Suppressor macrophage (primary cell): ENCODE results near the gene CPZ.

Experiments used
- DNase-seq, 4 experiments: peaks; one replicate each; pipeline ENCODE4 v3.0.0-alpha.2; 2020 to 2022

CPZ gene

DNA sequence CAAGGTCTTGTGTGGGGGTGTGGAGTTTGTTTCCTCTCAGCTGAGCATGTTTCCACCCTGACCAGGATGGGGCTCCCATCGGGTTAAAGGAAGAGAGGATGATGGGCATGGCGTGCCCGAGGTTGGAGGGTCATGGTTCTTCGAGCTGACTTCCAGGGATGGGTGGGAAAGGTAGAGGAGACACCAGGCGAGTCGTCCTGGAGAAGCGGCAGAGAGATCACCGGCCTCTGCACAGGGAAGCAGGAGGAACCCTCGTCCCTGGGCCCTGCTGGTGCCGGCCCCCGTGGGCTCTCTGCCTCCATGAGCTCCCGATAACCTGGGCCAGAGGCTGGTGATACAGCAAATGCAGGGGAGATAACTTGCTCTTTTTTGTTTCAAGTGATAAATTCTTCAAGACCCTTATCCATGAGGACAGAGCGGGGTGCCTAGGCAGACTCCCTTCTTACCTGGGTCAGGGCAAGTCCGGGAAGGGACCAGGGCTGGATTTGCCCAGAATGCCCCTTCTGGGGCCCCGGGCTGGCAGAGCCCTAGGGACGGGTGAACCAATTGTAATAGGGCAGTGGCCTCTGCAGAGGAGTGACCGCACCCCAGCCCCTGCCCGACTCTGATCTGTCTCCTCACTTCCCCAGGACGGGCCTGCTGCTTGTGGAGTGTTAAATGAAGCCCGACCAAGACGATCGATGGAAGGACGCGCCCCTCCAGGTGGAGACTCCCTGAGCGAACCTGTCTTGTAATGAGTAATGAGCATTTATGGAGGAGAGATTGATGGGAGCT lies 63.0 kb downstream of the CPZ start:
- no peak for DNase-seq

DNA sequence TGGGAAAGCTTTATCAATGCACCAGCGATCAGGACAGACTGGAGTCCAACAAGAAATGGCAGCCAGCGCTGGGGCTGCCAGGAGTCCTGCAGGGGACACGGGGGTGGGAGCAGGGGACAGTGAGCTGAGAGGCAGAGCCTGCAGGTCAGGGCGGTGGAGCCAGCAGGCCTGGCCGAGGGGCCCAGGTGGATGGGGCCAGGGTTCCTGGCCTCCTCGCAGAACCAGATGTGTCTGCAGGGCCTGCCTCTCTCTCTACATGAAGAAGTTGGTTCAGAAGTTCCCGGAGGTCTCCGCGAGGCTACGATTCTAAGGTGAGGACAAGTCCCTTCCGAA lies 63.6 kb downstream of the CPZ start:
- DNase-seq: no peak

DNA sequence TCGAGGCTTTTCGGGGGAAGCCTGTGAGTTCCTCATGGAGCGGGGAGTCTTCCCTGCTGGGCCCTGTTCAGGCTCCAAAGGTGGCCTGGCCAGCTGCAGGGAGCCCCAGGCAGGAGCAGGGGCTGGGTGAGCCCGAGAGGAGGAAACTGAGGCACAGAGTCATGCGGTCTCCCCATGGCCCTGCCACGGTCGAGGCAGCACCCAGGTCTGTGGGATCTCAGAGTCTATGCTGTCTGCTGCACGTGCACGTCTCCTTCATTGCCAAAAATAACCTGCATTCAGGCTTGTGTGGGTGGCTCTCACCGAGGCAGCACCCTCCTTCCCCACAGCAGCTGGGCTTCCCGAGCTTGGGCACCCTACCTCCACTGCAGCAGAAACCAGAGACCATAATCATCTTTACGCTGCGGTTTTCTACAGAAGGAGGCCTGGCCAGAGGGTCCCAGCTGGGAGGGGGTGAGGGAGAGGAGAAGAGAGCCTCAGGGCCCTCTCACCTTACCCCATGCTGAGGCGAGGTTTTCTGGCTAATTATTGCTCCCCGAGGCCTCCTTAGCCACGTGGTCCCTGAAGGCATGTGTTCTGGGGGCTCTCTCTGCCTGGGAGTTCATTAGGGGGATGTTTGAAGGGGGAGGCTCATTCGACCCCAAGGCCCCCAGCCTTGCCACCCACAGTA lies 64.3 kb downstream of the CPZ start:
- no peak for DNase-seq

DNA sequence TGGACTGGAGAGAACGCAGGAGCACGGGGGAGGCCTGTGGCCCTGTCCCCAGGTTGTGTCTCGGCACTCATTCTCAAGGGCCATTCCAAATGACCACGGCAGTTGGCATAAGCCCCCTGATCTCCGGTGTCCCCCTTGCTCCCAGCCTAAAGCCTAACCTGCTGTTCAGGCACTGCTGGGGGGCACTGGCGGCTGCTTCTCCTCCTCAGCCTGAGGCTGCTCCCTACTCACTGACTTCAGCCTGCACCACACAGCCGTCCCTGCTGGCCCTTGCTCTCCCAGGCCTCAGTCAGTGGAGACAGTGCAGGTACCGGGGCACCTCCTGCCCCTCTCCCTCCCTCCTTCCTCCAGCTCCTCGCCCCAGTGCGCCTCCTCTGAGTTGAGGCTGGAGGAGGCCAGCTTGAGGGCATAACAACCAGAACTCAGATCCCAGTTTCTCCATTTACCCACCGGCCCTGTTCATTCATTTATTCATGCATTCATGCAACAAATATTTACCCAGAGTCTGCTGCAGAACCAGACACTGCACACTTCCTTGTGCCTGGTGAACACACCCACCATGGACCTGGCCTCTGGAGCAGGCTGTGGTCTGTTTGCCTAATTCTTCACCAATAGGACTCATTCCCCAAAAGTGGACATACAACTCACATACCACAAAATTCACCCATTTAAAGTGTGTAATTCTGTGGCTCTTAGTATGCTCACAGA lies 65.0 kb downstream of the CPZ start:
- DNase-seq: no peak

DNA sequence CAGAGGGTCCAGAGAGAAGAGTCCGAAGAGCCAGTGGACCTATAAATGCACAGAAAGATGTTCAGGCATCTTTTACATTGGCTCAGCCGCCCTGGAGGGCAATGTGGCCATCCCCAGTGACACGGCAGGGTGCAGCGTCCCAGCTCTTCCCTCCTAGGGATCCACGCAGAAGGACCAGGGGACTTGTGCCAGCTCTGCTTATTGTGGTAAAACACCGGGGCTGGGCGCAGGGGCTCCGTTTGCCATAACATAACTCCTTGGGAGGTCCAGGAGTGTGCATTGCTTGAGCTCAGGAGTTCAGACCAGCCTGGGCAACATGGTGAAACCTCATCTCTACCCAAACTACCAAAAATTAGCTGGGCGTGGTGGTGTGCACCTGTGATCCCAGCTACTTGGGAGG lies 70.2 kb downstream of the CPZ start:
- no peak for DNase-seq

DNA sequence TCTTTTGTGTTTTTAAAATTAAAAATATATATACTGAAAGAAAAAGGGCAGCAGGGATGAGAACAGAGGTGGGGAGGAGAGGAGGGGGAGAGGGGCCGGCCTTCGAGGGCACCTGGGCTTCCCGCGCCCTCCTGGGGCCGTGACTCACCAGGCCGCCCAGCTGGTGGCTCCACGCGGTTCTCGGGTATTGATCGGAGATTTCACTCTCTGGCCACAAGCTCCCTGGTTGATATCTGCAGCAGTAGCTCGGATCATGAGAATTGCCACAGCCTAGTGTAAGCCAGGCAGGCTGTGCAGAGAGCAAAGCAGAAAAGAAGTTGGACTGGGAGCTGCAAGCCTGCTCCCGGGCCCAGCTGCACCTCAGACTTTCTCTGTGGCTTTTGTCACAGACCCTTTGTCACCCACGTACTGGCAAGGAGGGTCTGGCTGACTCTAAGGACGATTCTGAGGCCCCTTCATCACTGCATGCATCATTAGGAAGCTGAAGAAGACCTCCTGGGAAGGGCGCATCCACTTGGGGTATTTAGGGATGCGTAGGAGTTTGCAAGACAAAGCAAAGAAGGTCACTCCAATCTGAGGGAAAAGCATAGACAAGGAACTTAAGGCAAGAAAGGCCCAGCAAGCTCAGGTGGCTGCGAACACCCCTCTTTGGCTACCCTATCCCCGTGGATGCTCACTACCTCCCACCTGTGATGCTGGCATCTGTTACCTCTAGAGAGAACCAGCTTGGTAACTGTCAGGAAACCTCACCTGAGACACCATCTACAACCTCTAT lies 71.7 kb downstream of the CPZ start:
- no peak for DNase-seq

DNA sequence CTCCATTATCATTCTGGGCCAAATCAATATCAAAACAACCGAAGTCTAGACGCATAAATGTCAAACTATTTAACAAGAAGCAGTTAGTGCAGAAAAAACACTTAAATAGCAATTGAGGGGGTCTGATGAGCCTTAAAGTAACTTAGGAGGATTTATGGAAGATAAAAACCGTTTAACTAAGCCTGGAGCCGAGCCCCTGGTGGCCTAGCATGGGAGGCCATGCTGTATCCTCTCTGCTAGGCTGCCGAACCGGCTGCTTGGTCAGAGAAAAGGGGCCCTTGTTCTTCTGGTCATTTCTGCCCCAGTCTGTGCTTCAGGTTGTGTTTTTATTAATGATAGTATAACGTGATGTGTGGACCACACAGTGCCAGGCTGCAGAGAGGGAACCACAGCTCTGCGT lies 72.4 kb downstream of the CPZ start:
- no peak for DNase-seq

DNA sequence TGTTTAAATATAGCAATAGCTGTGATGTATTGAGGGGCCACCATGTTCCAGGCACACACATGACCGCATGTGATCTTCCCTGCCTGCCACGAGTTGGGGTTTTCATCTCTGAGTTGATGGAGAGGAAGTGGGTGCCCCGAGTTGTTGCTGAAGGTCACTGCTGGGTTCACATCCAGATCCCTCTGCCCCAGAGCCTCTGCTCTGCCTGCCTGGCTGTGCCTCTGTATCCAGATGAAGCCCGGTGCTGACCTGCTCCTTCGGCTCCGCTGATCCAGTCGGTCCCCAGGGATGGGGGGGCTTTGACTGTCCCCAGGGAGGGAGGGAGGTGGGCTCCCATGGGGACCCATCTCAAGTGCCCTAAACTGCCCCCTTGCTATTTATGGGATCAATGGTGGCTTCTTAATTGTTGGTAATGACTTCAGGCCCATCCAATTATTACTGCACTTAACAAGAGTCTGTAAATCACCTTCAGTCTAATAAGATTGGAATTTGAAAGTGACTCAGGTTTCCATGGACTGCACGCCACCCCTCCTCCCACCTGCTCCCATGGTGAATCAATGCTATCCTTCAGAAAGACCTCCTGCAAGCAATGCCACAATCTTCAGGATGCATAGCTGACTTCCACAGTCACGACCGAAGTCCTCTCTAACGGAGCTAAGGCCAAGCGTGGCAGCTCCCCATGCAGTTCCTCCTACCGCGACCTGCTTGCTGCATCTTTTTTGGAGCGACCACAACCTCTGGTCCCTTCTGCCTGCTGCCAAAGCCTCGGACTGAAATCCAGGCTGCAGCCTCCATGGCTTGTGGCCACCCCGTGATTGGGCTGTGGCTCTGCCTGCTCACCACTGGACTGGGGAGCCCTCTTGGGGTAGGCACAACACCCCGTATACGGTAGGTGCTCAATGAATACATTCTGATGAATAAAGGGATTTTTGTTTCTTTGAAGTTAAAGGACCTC lies 73.1 kb downstream of the CPZ start:
- DNase-seq: no peak

DNA sequence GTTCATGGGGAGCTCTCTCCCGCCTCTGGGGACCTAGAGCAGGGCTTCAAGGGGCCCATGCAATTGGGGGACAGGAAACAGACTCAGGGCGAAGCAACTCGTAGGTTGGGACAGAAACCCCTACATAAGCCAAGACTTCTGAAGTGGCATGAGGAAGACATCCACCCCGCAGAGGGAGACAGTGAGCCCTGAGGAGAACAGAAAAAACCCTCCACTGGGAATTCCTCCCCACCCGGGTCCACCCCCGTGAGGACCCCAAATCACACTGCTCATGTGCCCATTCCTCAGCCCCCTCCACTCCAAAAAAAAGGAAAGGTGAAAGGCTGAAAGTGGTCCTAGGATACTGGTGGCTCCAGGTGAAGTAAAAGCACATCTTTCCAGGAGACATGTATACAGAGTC lies 74.0 kb downstream of the CPZ start:
- no peak for DNase-seq
